GF-D8 (cell line): ENCODE data around the gene PCYT1A.
A peak's percentile ranks its signal among the peaks of the same experiment; 100 is the strongest.
"Not testable (repeated sequence)": the region's sequence is repeated elsewhere in the genome, so short reads cannot be mapped to it uniquely, and the experiment has no call there.

Experiments
- DNase-seq: peaks from one replicate; lab custom pipeline; 2025; lab: John Stamatoyannopoulos, UW

PCYT1A gene

DNA sequence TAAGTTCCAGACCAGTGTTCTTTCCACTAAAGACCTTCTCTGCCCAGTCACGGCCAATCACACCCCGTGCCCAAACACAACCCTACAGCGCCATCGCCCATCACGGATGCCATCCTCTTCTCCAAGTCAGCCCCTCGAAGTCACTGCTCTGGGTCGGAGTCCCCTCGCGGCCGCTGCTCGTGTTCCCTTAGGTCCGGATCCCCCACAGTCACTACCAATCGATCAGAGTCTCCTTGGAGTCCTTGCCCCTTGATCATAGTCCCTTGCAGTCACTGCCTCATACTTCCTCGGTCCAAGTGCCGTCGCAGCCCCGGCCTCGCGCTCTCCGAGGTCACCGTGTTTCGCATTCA, 461 bp downstream of the PCYT1A start:
- no peak for DNase-seq

DNA sequence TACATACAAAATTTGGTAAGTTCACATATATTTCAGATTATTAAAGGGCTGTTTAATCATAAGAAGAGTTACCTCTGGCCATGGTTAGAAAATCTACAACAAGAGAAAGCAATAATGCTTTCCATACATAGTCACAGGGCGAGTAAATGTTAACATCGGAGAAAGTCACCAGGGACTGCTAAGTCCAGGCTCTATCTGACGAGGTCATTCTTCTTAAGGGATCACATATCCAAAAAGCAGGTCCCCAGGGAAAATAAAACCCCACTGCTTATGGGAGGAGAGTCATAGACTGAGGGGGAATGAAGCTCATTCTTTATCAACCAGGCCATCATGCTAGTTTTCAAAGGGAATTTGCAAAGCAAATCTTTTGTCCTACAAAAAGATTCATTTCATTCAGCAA, 3.1 kb downstream of the PCYT1A start:
- DNase-seq = no peak

DNA sequence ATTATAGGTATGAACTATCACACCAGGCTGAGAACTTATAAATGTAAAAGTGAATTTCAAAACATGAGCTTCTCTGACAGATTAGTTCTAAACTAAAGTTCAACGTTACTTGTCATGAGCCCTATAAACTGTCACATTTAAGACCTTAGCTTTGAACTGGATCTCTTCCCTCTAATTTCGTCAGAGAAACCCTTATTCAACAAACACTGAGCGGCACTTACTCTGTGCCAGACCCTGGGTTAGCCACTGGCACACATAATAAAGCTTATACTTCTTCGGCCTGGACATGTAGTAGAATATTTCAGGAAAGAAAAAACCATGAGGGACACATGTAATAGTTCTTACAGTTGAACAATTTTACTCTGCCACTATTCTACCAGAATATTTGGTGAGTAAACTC, 5.6 kb downstream of the PCYT1A start:
- DNase-seq = no peak

DNA sequence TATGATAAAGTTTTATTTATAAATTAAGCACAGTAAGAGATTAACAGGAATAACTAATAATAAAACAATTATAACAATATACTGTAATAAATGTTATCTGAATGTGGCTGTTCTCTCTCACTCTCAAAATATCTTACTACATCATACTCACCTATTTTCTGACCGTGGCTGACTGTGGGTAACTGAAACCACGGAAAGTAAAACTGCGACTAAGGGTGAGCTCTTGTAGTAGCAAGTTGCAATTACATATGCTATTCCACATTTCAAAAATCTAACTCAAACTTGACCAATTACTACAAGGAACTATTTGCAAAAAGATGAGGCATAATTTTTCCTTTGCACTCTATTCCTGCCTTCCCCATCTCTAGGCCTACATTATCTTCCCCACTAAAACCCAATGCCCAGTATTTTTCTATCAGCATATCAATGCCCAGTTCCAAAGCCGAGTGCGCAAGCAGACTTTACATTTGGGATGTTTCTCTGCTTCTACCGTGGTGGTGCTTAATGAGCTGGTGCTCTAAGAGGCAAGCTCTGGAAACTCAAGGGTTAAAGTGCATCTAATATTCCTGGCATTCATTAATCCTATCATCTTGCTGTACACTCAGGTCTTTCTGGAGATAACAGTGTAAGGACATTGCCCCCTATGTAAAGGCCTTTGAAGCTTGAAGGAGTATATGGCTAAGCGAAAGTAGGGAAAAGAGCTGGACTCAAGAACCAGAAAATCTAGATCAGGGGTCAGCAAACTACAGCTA, 6.7 kb downstream of the PCYT1A start:
- DNase-seq = no peak

DNA sequence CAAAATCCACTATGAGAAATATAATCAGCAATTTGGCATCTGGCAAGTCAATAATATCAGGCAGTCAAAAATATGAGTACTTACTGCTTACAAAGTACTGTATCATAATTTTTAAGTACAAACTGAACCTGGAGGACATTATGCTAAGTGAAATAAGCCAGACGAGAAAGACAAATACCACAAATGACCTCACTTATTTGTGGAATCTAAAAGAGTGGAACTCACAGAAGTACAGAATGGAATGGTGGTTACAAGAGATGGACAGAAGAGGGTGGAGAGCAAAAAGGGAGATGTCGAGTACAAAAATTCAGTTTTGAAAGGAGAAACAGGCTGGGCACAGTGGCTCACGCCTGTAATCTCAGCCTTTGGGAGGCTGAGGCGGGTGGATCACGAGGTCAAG, 12.4 kb downstream of the PCYT1A start:
- DNase-seq = no peak

DNA sequence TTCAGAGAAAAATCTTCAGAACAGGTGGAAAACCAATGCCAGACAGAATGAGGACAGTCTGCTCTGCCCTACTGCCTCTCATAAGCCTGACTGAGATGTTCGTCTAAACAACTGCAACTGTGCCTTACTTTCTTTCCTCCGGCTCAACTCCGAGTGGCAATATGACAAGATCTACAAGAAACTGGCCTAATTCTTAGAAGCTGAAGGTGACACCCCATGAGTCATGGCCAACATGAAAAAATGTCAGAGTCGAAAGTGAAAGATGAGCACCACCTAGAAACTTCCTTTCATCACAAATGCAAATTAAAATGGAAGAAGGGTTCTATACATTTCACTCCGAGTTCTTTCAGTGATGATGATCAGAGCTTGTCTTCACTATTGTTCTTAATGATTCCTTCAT, 12.9 kb downstream of the PCYT1A start:
- DNase-seq = no peak

DNA sequence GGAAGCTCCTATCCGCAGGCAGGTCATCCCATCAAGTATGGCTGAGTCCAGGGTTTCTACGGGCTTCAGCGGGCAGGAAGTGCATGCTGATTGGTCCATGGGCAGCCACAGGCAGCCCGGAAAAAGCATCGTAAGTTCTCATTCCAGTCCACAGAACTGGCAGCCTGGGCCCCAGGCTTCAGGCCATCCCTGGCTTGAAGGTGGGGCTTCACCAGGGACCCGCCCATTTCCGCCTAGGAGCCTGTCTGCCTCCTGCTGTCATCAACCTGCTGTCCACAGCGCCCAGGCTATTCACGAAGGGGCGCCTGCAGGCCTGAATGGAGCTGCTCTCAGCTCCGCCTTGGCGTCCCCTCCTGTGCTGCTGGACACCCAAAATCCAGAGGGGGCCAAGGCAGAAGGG, 13.9 kb downstream of the PCYT1A start:
- DNase-seq = no peak

DNA sequence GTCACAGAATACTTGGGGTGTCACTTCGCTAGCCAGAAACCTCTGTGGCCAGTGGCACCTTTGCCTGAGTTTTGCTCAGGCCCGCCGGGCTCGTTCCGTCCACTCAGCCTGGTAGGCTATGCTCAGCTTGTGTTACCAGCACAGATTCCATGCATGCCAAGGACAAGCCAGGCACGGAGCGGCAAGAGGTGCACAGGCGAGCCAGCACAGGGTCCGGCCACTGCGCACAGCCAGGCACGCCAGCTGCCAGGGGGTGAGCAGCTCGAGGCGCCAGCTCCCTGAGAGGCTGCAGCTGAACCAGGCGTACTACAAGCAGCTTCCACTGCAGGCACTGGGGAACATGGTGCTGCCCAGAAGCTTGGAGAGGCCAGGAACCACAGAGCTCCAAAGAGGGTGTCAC, 14.7 kb downstream of the PCYT1A start:
- DNase-seq = no peak

DNA sequence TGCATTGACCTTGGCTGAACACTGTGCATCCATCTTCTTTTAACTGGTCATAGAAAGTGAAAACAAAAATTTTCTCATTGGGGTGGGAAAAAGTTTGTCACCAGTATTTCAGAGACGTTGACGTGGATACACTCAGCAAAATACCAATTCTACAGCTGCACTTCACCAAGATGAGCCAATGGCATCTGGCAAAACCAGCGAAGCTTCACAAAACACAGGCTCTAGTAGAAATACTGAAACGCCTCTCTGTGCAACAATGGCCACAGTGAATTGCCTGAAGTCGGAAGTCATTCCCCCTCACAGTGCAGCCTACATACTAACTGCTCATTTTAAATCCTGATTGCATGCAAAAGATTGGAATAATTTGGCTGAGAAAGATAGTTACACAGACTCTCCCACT, 17.0 kb downstream of the PCYT1A start:
- DNase-seq = no peak

DNA sequence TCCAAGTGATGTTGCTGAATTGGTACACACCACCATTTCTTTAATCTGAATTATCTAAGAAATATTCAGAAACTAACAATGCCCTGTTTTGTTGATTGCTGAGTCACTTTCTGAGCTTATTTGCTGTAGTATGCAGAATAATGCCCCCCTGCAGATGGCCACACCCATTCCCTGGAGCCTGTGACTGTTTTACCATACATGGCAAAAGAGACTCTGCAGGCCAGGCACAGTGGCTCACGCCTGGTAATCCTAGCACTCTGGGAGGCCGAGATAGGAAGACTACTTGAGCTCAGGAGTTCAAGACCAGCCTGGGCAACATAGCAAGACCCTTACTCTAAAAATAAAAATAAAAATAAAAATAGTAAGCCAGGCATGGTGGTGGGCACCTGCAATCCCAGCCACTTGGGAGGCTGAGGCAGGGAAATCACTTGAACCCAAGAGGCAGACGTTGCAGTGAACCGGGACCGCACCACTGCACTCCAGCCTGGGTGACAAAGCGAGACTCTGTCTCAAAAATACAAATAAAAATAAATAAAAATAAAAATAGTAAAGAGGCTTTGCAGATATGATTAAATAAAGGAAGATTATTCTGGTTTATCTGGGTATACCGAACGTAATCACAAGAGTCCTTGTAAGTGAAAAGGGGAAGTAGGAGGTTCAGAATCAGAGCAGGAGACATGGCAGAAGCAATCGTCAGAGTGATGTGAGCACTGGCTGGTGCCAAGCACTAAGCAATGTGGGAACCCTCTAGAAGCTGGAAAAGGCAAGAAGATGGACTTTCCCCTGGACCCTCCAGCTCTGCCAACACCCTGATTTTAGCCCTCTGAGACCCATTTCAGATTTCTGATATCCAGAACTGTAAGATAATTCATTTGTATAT, 19.0 kb downstream of the PCYT1A start:
- no peak for DNase-seq

DNA sequence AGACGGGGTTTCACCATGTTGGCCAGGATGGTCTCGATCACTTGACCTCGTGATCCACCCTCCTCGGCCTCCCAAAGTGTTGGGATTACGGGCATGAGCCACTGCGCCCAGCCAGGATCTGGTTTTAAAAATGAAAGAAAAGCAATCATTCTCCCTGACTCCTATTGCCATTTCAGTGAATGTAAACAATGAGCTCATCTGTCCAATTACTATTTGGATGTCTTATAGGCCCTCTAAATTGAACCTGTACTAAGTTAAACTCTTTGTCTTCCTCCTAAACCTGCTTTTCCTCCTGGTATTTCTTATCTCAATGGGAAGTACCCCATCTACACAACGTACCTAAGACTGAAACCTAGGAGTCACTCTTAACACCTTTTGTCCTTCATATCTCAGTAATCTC, 23.7 kb downstream of the PCYT1A start:
- no peak for DNase-seq

DNA sequence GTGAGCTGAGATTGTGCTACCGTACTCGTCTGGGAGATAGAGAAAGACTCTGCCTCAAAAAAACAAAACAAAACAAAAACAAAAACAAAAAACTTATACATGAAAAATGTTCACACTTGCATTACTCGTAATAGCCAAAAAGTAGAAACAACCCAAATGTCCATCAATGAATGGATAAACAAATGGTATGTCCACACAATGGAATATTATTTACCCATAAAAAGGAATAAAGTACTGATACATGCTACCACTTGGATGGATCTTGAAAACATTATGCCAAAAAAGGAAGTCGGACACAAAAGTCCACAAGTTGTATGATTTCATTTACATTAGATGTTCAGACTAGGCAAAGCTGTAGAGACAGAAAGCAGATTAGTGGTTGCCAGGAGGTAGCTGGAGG, 26.7 kb downstream of the PCYT1A start:
- DNase-seq = no peak

DNA sequence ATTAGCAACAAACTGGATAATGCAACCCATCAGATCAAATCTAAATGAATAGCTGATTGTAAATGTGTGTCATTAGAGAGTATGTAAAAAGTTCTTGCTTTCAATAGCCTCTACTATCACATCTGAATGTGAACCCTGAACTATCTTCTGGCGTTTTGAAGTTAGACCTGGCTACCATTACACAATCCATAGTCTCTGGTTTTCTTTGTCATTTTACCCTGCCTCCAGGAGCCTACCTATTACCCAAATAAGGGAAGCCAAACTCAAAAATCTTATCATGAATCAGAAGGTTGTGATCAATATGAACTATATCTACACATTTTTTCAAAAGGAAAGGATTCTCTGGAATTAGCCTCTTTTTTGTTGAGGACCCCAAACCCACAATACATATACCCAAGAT, 31.8 kb downstream of the PCYT1A start:
- DNase-seq = no peak

DNA sequence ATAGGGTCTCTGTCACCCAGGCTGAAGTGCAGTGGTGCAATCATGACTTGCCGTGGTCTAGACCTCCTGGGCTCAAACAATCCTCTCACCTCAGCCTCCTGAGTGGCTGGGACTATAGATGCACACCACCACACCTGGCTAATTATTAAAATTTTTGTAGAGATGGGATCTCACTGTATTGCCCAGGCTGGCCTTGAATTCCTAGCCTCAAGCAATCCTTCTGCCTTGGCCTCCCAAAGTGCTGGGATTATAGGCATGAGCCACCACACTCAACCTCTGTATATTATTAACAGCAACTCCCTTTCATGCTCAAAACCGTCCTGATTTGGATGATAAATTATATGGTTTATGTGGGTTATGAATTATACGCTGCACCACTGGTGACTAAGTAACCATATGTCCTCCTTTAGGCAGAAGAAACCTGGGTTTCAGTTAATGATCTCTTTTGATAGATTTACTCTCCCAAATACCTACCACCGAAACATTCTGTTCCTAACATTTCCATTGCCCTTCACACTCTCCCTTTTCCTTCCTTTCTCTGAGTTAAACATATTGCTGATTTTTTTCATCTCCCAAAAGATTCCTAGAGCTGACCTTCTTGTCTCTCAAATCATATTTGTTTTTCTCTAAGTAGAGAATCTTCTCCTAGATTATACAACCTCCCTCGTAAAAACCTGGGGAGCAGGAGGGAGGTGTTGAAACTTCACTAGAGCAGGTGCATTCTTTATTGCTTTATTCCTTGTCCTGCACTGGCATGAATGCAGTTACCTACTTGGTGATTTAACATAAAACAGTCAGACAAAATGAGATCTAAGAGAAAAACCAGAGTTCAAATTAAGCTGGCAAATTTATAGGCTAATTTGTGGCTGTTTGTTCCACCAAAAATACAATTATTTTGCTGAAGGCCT, 32.9 kb downstream of the PCYT1A start:
- DNase-seq = no peak

DNA sequence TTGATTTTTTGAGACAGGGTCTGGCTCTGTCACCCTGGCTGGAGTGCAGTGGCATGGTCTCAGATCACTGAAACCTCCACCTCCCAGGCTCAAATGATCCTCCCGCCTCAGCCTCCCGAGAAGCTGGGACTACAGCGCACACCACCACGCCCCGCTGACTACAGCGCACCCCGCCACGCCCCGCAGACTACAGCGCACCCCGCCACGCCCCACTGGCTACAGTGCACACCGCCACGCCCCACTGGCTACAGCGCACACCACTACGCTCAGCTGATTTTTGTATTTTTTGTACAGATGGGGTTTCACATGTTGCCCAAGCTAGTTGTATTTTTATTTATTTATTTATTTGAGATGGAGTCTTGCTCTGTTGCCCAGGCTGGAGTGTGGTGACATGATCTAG, 35.6 kb downstream of the PCYT1A start:
- DNase-seq = no peak

DNA sequence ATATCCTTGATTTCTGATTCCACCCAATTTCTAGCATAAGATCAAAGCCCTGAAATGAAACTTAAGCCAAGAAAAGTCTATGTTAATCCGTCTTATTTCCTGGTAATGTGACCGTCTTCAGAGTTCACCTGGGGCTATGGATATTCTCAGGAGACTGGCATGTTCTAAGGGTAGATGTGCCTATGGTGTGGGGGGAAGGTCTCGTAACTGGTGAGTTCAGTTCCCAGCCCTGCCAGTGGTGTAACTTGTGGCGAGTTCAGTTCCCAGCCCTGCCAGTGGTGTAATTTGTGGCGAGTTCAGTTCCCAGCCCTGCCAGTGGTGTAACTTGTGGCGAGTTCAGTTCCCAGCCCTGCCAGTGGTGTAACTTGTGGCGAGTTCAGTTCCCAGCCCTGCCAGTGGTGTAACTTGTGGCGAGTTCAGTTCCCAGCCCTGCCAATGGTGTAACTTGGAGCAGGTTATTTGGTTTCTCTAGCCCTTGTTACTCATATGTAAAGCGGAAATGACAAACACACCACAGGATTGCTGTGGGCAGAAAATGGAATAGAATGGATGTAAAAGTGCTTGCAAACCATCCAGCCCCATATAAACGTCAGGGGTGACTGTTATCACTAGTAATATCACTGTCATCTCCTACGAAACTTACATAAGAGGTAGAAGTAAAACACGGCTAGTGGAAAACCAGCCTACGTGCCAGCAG, 40.8 kb downstream of the PCYT1A start:
- DNase-seq = peak; percentile 96

DNA sequence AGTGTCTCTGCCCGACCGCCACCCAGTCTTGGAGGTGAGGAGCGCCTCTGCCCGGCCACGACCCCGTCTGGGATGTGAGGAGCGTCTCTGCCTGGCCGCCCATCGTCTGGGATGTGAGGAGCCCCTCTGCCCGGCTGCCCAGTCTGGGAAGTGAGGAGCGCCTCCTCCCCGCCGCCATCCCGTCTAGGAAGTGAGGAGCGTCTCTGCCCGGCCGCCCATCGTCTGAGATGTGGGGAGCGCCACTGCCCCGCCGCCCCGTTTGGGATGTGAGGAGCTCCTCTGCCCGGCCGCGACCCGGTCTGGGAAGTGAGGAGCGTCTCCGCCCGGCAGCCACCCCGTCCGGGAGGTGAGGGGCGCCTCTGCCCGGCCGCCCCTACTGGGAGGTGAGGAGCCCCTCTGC, 43.4 kb downstream of the PCYT1A start:
- DNase-seq = not testable (repeated sequence)

DNA sequence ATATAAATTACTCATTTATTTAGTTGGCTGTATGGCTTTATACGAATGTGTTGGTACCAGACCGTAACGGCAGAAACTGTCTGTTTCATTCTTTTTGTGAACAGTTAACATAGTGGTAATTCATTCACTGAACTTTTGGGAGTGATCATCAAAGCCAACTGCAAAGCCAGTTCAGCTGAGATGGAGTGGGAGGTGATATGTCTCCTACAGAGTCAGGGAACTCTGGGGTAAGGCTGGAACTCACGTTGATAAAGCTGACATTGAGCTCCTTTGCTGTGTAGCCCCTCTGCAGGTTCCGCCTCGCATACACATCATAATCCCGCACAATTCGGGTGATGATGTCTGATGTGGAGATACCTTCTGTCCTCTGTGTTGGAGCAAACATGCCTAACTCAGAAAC, 45.8 kb downstream of the PCYT1A start:
- DNase-seq = no peak

DNA sequence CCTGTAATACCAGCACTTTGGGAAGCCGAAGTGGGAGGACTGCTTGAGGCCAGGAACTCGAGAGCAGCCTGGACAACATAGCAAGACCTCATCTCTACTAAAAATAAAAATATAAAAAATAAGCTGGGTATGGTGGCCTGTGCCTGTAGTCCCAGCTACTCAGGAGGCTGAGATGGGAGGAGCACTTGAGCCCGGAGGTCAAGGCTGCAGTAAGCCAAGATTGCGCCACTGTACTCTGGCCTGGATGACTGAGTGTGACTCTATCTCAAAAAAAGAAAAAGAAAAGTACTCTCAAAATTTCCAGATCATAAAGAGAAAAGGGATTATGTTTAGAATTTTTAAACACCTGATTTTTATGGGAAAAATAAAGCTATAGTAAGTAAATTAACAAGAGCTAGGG, 47.1 kb downstream of the PCYT1A start:
- no peak for DNase-seq

DNA sequence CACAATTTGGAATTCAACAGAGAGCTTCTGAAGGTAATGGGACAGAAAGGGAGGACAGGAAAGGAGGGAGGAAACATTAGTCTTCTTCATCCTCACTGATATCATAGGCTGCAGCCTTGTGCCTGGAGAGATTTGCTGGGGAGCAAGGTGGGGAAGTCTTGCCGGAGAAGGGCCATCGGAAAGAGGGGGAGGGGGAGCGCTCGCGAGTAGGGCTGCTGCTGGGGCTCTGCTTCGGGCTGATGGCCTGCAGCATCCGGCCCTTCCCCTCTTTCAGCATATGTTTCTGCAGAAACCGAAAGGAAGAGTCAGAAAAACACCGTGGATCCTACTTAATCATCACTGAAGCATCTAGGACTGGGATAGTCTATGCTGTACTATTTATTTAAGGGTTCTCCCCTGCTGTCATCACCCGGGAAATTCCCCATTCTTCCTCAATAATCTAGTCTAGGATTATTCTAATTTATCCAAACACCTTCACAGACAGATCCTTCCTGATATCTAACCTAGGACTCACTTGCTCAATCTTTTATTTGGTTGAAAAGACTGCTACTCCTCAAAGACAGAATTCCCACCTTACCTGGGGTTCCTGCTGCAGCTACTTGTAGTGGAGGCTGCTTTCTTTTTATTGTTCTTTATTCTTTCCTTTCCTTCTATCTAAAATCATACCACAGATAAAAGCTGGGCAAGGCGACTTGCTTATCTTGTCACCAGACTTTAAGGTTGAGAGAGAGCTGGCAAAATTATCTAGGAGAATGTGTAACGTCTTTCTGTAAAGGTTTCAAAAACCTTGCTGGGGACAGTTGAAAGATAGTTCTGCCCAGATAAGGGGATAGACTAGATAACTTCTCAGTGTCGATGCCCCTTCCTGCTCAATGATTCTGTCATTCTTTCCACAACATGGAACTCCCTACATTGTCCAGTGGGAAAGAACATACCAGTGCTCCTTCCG, 48.6 kb downstream of the PCYT1A start:
- no peak for DNase-seq

DNA sequence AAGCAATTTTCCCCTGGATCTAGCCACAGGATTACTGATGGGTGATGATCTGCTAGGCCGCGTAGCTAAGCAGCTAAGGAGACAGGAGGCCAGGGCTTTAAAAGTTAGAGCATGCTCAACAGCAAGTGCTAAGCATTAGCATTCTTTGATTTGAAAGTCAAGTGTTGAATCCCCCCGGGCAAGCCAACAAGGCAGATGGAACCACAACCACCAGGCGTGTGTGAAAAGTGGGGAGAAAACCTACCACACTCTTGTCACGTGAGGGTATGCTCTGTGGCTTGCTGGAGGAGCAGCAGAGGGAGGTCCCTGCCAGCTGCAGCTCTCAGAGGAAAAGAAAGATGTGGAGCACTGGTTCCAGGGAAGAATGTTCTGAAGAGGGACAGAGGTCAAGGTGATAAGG, 50.3 kb downstream of the PCYT1A start:
- DNase-seq = no peak
